ENCODE measurements around the gene AJAP1. TPM values are rescaled to one million over a fixed set of nuclear protein-coding genes. Genes with fewer than 3 reads are reported as not detected.

AJAP1 gene
- total RNA-seq, 1 experiment from 2014 or later, result not detected

- ChIA-PET CTCF (no interaction called here), POLR2A (no interaction called here)
- no TSS peak for BruUV-seq (replicated peaks)
- no peaks in the 10 kb centered on the region for H3K4me1 ChIP-seq (ENCODE audit: control insufficient read depth, insufficient read depth, low read length)
- H3K27ac ChIP-seq (ENCODE audit: low read length), result no peak overlapping the region
- TF ChIP-seq POLR2AphosphoS5 (IDR thresholded peaks at IDR 0.05; ENCODE audit: low read depth, low read length) (no peak), CTCF (IDR thresholded peaks at IDR 0.05) (no peak), REST (IDR thresholded peaks at IDR 0.05; ENCODE audit: insufficient read depth in 1 of 2, low read depth in 2 of 2, low read length in 1 of 2) (no peak), TCF7L2 (IDR thresholded peaks at IDR 0.05; ENCODE audit: low read depth, low read length) (no peak), SIN3A (IDR thresholded peaks at IDR 0.05; ENCODE audit: borderline replicate concordance, insufficient read depth, low read depth, low read length) (no peak)
- H3K4me3 ChIP-seq (ENCODE audit: low read depth in 2 of 2, low read length in 2 of 2), result no peak overlapping the region
- intact Hi-C loops (cut with micrococcal nuclease; ENCODE audit: unreplicated experiment) (no loop called here), in situ Hi-C loops (cut with HindIII; ENCODE audit: low pct_unique_long_range_greater_than_20kb, low sequenced_read_pairs) (no loop called here)
- no peaks in the 10 kb centered on the region; the same call in 1 of the 2 replicates for H3K27me3 ChIP-seq (ENCODE audit: control insufficient read depth, insufficient read depth, low read length)
- H3K36me3 ChIP-seq (ENCODE audit: control insufficient read depth, insufficient read depth, low read length), result no peaks in the 10 kb centered on the region
- ATAC-seq, result no peak
- no peaks in the 10 kb centered on the region; the same call in 1 of the 2 replicates for H3K9me3 ChIP-seq (ENCODE audit: control insufficient read depth, insufficient read depth, low read depth, low read length)
- no peak for DNase-seq (ENCODE audit: low read depth, low spot score)
These were observed 40.6 kb upstream of the AJAP1 start for GRCh38 chr1:4613606-4614370.

DNA sequence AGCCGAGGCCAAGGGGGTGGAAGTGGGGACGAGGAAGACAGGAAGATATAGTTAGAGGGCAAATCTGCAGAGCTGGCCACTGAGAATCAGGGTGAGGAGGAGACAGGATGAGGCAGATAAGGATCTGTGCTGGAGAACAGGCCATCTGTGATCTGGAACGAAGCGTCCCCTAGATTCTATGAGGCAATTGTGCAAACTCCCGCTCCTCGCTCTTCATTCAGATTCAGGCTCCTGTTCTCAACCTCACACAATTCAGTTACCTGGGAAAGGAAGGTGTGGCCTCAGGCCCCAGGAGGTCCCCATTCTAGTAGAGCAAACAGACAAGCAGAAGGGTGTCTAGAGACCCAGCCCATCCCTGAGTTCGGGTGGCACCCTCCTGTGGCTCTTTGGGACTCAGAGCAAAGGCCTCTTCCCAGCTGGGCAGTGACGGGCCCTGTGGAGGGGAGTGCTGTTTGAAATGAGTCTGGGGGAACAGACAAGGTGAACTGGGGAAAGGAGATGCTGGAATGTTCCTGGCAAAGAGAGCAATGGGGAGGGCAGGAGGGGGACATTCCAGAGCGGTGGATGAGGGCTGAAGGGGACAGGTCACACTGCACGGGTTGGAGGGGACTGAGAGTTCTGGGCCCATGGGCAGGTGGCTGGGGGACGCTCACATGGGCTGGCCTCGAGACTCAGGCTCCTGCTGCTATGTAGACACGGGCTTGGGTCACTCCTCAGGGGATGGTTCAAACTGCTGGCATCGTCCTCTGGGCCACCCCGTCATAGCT lies 39.9 kb upstream of the AJAP1 start:
- BruUV-seq (replicated peaks), result no TSS peak
- Histone ChIP-seq H3K4me3 (ENCODE audit: low read depth in 2 of 2, low read length in 2 of 2) (no peak overlapping the region), H3K27me3 (ENCODE audit: control insufficient read depth, insufficient read depth, low read length) (no peaks in the 10 kb centered on the region; the same call in 1 of the 2 replicates), H3K4me1 (ENCODE audit: control insufficient read depth, insufficient read depth, low read length) (no peaks in the 10 kb centered on the region), H3K9me3 (ENCODE audit: control insufficient read depth, insufficient read depth, low read depth, low read length) (no peaks in the 10 kb centered on the region; the same call in 1 of the 2 replicates), H3K36me3 (ENCODE audit: control insufficient read depth, insufficient read depth, low read length) (no peaks in the 10 kb centered on the region), H3K27ac (ENCODE audit: low read length) (no peak overlapping the region)
- ChIA-PET CTCF (no interaction called here), POLR2A (no interaction called here)
- TF ChIP-seq POLR2AphosphoS5 (IDR thresholded peaks at IDR 0.05; ENCODE audit: low read depth, low read length) (no peak), SIN3A (IDR thresholded peaks at IDR 0.05; ENCODE audit: borderline replicate concordance, insufficient read depth, low read depth, low read length) (no peak), REST (IDR thresholded peaks at IDR 0.05; ENCODE audit: insufficient read depth in 1 of 2, low read depth in 2 of 2, low read length in 1 of 2) (no peak), TCF7L2 (IDR thresholded peaks at IDR 0.05; ENCODE audit: low read depth, low read length) (no peak), CTCF (IDR thresholded peaks at IDR 0.05) (no peak)
- in situ Hi-C loops (cut with HindIII; ENCODE audit: low pct_unique_long_range_greater_than_20kb, low sequenced_read_pairs) (no loop called here), intact Hi-C loops (cut with micrococcal nuclease; ENCODE audit: unreplicated experiment) (no loop called here)
- DNase-seq (ENCODE audit: low read depth, low spot score) (no peak), ATAC-seq (no peak)

Measured in Panc1 (cell line).